Astrocyte (in vitro differentiated cells and primary cell): ENCODE measurements around the gene MMP17.

Experiments used
- EZH2 ChIP-seq: IDR thresholded peaks from 2 replicates; pipeline ENCODE4 v1.6.1; 2012; ENCODE audit warnings: mild to moderate bottlenecking, low read length, inconsistent platforms; ENCODE audit not compliant: insufficient read depth
- TF ChIP-seq, protein P1 (sequence below): IDR thresholded peaks from 2 replicates; pipeline ENCODE4 v1.5.1; 2011; ENCODE audit warnings: low read depth, mild to moderate bottlenecking, inconsistent platforms, low read length, moderate library complexity; ENCODE audit not compliant: insufficient read depth

DNA sequence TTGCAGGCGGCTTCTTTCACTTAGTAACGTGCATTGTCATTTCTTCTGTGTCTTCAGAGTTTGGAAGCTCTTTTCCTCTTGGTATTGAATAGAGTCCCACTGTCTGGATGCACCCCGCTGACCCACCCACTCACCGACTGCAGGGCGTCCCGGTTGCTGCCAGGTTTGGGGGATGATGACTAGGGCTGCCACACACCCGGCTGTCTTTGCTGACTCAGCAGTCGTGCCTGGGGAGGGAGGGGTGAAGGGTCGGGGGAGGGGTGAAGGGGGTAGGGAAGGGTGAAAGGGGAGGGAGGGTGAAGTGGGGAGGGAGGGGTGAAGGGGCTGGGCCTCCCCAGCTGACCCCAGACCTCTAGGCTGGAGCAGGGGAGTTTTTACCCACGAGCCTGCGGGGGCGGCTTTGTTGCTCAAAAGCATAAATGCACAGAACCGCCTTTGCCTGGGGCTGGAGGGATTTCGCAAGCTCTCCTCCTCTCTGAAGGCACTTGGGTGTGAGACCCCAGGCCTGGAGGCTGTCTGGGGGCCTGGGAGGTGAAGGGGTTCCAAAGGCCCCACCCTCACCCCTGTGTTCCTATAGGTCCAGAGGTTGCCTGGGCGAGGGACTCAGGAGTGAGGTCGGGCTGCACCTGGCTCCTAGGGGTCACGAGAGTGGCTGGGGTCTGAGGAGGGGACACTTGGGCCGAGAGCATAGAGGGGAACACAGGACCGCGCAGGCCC lies 35.0 kb downstream of the MMP17 start:
- TF ChIP-seq, protein P1, sequence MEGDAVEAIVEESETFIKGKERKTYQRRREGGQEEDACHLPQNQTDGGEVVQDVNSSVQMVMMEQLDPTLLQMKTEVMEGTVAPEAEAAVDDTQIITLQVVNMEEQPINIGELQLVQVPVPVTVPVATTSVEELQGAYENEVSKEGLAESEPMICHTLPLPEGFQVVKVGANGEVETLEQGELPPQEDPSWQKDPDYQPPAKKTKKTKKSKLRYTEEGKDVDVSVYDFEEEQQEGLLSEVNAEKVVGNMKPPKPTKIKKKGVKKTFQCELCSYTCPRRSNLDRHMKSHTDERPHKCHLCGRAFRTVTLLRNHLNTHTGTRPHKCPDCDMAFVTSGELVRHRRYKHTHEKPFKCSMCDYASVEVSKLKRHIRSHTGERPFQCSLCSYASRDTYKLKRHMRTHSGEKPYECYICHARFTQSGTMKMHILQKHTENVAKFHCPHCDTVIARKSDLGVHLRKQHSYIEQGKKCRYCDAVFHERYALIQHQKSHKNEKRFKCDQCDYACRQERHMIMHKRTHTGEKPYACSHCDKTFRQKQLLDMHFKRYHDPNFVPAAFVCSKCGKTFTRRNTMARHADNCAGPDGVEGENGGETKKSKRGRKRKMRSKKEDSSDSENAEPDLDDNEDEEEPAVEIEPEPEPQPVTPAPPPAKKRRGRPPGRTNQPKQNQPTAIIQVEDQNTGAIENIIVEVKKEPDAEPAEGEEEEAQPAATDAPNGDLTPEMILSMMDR, result no peak
- no peak for TF ChIP-seq EZH2
